GM20431 (cell line): ENCODE results near the gene MYH14.
"Not testable (repeated sequence)": the region's sequence is repeated elsewhere in the genome, so short reads cannot be mapped to it uniquely, and the experiment has no call there.

Source experiments
- in situ Hi-C: fragments of 300-500 bp; cut with MseI, MboI; formaldehyde crosslinking; loops from one replicate; pipeline ENCODE4 v1.15.0; 2020; ENCODE audit warnings: low sequenced_read_pairs; ENCODE audit not compliant: unreplicated experiment

MYH14 gene

GRCh38 chr19:50222691-50223438 is 19.4 kb downstream of the MYH14 start:
- in situ Hi-C loops = no loop called here

DNA sequence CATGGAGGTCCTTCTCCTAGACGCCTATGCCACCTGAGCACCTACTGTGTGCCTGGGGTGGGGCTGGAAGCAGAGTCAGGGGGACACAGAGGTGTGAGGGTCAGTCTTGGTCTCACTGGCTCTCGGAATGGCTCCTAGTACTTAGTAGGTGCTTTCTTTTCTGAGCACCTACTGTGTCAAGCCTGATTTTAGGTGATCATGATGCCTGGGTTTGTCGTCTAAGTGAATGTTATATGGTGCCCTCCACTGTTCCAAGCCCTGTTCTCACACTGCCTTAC is 20.0 kb downstream of the MYH14 start:
- in situ Hi-C loops = no loop called here

DNA sequence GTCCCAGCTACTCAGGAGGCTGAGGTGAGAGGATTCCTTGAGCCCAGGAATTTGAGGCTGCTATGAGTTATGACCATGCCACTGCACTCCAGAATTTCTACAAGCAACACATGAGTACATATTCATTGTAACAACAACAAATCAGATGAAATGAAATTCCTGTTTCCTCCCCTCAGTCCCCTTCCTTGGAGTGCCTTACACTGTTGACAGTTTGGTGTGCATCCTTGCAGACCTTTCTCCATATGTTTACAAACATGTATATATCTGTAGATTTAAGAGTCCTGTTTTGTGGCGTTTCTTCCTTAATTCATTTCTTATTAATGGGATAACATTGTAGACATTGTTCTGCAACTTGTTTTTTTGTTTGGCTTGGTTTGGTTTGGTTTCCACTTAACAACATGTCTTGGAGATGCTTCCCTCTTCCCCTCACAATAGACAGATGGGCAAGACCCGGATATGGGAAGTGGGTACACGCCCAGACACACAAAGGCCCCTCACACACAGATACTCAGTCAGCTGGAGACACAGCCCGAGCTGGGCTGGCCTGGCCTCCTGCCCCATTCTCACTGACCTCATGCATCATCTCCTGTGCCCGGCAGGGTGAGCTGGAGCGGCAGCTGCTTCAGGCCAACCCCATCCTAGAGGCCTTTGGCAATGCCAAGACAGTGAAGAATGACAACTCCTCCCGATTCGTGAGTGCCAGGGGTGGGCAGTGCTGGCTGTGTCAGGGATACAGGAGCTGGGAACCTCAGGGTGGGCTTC is 21.7 kb downstream of the MYH14 start:
- in situ Hi-C loops = no loop called here

DNA sequence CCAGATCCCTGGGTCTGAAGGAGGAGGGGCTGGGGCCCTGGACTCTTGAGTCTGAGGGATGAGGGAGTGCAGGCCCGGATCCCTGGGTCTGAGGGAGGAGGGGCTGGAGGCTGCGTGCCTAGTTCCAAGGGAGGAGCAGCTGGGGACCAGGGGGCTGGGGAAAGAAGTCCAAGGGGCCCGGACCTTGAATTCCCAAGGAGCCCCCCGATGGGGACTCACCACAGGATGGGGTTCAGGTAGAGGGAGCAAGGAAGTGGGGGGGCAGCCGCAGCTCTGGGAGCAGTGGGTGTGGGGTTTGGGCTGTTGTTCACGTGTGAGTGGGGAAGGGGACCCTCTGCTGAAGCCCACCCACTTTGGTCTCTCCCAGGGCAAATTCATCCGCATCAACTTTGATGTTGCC is 23.1 kb downstream of the MYH14 start:
- in situ Hi-C loops = no loop called here

DNA sequence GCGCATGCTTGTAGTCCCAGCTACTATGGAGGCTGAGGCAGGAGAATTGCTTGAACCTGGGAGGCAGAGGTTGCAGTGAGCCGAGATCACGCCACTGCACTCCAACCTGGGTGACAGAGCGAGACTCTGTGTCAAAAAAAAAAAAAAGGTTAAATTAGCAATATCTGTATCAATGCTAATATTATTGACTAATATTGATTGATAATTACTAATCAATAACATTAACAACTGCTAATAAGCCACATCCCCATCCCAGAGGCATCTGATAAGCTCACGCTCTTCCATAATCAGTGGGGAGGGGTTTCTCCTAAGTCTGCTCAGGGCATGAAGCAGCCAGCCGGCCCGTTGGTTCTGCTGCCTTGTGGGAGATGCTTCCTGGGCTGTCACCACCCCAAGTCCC is 24.7 kb downstream of the MYH14 start:
- in situ Hi-C loops = not testable (repeated sequence)

DNA sequence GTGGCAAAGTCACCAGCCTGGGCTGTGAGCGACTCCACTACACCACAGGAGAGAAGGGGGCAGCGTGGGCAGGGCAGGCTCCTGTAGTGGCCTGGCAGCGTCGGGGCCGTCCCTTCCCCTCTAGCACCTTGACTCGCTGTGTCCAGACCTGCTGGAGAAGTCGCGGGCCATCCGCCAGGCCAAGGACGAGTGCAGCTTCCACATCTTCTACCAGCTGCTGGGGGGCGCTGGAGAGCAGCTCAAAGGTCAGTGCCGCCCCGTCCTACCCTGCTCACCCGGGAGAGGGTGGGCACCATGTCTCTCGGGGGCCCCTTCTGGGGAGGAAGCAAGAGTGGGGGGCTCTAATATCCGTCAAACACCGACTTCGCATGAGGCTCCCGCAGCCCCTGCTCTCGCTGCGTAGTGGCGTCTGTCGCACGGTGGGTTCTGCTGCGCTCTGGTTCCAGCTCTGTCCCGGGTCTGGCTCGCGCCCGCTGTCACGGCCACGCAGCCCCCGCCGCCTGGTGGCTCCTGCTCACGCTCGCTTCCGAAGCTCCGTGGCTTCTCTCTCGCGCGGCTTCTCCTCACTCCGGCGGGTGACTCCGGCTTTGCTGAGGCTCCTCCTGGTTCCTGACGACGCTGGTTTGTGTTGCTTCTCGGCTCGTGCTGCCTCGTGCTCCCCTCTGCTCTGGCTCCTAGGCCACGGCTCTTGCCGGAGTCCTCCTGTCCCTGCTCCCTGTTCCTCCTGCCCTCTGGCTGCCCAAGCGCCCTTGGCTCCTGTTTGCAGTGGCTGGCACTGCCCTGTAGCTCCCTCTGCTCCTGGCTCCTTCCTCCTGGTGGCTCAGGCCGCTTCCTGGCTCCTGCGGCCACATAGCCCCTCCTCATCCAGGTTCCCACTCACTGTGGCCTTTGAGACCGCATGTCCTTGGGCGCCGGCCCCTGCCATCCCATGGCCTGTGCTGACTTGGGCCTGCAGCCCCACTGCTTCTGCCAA is 27.2 kb downstream of the MYH14 start:
- in situ Hi-C loops = no loop called here

- in situ Hi-C loops = not testable (repeated sequence)
Observed at GRCh38 chr19:50231417-50231816, 28.0 kb downstream of the MYH14 start.

- in situ Hi-C loops = no loop called here
Observed at GRCh38 chr19:50231821-50232220, 28.4 kb downstream of the MYH14 start.

GRCh38 chr19:50232600-50232999 is 29.2 kb downstream of the MYH14 start:
- in situ Hi-C loops = no loop called here

- in situ Hi-C loops = no loop called here
Observed at GRCh38 chr19:50233308-50233910, 30.0 kb downstream of the MYH14 start.

- in situ Hi-C loops = not testable (repeated sequence)
Observed at GRCh38 chr19:50237493-50237892, 34.1 kb downstream of the MYH14 start.

GRCh38 chr19:50238043-50238442 is 34.6 kb downstream of the MYH14 start:
- in situ Hi-C loops = no loop called here

GRCh38 chr19:50239921-50240590 is 36.6 kb downstream of the MYH14 start:
- in situ Hi-C loops = no loop called here

DNA sequence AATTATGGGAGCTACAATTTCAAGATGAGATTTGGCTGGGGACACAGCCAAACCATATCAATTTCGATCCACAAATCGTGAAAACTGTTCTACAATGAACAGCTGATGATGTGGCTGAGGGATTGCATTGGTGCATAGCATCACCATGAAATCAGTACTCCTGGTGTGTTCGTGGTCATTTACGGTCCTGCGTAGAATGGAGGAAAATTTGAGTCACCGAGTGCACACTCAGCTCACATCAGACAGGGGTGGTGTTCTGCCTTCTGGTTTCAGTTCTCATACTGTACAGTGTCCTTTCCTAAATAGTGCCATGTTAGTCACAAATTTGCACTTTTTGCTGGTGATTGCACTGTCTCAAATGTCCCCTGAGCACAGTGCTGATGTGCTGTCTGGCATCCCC is 39.2 kb downstream of the MYH14 start:
- in situ Hi-C loops = no loop called here

DNA sequence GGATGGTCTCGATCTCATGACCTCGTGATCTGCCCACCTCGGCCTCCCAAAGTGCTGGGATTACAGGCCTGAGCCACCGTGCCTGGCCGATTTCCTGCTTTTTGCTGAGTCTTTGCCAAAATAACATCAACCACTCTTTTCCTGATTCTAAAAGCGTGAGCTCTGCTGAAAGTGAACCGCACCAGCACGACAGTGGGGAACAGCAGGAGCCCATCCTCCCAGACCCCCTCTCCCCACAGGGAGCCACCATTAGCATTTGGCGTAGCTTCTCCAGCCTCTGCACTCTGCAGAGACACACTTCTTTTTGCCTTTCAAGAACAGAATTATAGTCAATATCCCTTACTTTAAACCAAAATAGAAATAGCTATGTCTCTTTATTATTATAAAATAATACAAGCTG is 41.3 kb downstream of the MYH14 start:
- in situ Hi-C loops = no loop called here

GRCh38 chr19:50248413-50248812 is 45.0 kb downstream of the MYH14 start:
- in situ Hi-C loops = no loop called here

DNA sequence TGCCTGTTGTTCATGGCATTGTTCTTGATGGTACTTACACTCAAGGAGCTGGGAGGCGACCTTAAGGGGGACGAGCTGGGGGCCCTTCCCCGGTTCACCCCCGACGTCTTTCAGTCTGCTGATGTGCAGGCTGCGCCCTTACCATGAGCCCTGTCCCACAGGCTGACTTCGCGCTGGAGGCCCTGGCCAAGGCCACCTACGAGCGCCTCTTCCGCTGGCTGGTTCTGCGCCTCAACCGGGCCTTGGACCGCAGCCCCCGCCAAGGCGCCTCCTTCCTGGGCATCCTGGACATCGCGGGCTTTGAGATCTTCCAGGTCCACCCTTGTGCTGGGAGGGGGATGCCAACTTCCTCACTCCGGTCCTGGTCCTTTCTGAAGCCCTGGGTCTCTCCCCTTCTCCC is 45.4 kb downstream of the MYH14 start:
- in situ Hi-C loops = no loop called here

- in situ Hi-C loops = no loop called here
Observed at GRCh38 chr19:50249636-50250035, 46.2 kb downstream of the MYH14 start.

- in situ Hi-C loops = no loop called here
Observed at GRCh38 chr19:50250450-50251136, 47.2 kb downstream of the MYH14 start.
